ENCODE measurements around the gene SLC2A5.
A peak's percentile ranks its signal among the peaks of the same experiment; 100 is the strongest.

DNA sequence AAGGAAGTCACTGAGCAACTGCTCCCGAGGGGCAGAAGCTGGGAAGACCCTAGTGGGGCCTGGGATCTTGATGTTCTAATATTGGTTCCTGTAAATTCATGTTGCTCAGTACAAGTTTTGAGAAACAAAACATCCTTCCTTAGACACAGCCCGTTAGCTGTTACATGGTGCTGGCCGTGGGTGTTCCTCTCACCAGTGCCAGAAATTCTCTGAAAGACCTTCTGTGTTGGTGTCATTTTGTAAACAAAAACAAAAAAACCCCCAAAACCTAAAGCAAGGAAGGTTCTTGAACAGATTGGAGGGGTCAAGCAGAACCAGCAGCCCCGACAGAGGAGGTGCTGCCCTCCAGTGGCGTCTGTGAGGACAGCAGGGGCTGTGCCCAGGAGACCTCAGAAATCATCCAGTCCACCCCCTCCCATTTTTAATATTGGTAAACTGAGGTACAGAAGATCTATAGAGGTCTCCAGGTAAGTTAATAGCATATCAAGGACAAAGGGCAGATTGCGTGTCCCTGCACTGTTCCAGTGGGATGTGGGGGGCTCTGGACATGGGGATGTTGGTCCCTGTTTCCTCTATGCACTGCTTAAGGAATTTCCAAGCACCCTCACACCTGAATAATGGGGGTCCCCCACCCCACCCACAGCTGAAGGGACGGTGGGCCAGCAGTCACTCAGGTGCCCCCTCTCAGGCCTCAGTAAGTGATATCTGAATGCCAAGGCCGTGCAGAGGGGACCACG lies 81.4 kb downstream of the SLC2A5 start:
- TF ChIP-seq POLR2AphosphoS5 (IDR thresholded peaks at IDR 0.05): no peak
- TF ChIP-seq, protein P1, sequence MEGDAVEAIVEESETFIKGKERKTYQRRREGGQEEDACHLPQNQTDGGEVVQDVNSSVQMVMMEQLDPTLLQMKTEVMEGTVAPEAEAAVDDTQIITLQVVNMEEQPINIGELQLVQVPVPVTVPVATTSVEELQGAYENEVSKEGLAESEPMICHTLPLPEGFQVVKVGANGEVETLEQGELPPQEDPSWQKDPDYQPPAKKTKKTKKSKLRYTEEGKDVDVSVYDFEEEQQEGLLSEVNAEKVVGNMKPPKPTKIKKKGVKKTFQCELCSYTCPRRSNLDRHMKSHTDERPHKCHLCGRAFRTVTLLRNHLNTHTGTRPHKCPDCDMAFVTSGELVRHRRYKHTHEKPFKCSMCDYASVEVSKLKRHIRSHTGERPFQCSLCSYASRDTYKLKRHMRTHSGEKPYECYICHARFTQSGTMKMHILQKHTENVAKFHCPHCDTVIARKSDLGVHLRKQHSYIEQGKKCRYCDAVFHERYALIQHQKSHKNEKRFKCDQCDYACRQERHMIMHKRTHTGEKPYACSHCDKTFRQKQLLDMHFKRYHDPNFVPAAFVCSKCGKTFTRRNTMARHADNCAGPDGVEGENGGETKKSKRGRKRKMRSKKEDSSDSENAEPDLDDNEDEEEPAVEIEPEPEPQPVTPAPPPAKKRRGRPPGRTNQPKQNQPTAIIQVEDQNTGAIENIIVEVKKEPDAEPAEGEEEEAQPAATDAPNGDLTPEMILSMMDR (IDR thresholded peaks at IDR 0.05): peak; percentile 85 to 94 (median 86)

All from sigmoid colon (tissue), 4 donors.